Naive thymus-derived CD4-positive, alpha-beta T cell (primary cell): Measurements from ENCODE around the gene BICD2. TPM values are rescaled to one million over a fixed set of nuclear protein-coding genes. Genes with fewer than 3 reads are reported as not detected.
A peak's percentile ranks its signal among the peaks of the same experiment; 100 is the strongest.

Source experiments
- ATAC-seq: fragments of 150-1000 bp; cut with Tn5 transposase; 2 replicates; pipeline ENCODE4 v1.10.0; 2021; ENCODE audit warnings: mild to moderate bottlenecking, moderate library complexity
- CTCF ChIA-PET: fragments of 350-600 bp; sonication (Branson Sonifier 250); formaldehyde crosslinking; loops from one replicate; lab custom pipeline; 2021; ENCODE audit warnings: antibody characterized with exemption; lab: Charles Lee
- POLR2A ChIA-PET: fragments of 350-600 bp; sonication (Branson Sonifier 250); formaldehyde crosslinking; loops from one replicate; lab custom pipeline; 2021; ENCODE audit warnings: antibody characterized with exemption, inconsistent platforms; lab: Charles Lee
- DNase-seq, 9 donors: peaks; one replicate each; pipeline versions ENCODE4 v3.0.0 to v3.0.0-alpha.2; 2020 to 2022; ENCODE audit warnings: mixed read lengths in 1 of 9
- H3K27ac ChIP-seq: one replicate; pipeline ENCODE4 v1.7.0; 2013; ENCODE audit warnings: mild to moderate bottlenecking, low read depth, low read length, moderate library complexity
- H3K27me3 ChIP-seq, 2 donors: one replicate each; pipeline ENCODE4 v1.7.0; 2013; ENCODE audit warnings: low read length in 2 of 2, mild to moderate bottlenecking in 2 of 2, moderate library complexity in 2 of 2; ENCODE audit not compliant: control insufficient read depth in 2 of 2, insufficient read depth in 2 of 2
- H3K36me3 ChIP-seq, 3 experiments: 1 replicate in 2 of 3; 2 replicates in 1 of 3; pipeline ENCODE4 v1.7.0; 2013; ENCODE audit warnings: low read length in 3 of 3, mild to moderate bottlenecking in 3 of 3, moderate library complexity in 1 of 3; ENCODE audit not compliant: insufficient read depth in 3 of 3, control insufficient read depth in 2 of 3
- H3K4me1 ChIP-seq, 2 donors: one replicate each; pipeline ENCODE4 v1.7.0; 2013; ENCODE audit warnings: low read length in 2 of 2, mild to moderate bottlenecking in 2 of 2, moderate library complexity in 1 of 2; ENCODE audit not compliant: control insufficient read depth in 2 of 2, insufficient read depth in 2 of 2
- H3K4me3 ChIP-seq: 2 replicates; pipeline ENCODE4 v1.7.0; 2013; ENCODE audit warnings: mild to moderate bottlenecking, low read length
- H3K9me3 ChIP-seq, 3 experiments: 1 replicate in 2 of 3; 2 replicates in 1 of 3; pipeline ENCODE4 v1.7.0; 2013; ENCODE audit warnings: low read length in 3 of 3; ENCODE audit not compliant: control insufficient read depth in 2 of 3
- H3K27ac Mint-ChIP-seq, 9 donors: one replicate each; pipeline ENCODE4 v1.8.0; 2020 to 2022; ENCODE audit warnings: mixed read lengths in 9 of 9, mild to moderate bottlenecking in 8 of 9, moderate library complexity in 5 of 9, inconsistent platforms in 2 of 9
- H3K27me3 Mint-ChIP-seq, 5 donors: one replicate each; pipeline ENCODE4 v1.8.0; 2021 to 2022; ENCODE audit warnings: mixed read lengths in 5 of 5, mild to moderate bottlenecking in 1 of 5
- H3K36me3 Mint-ChIP-seq, 5 donors: one replicate each; pipeline ENCODE4 v1.8.0; 2020 to 2022; ENCODE audit warnings: mixed read lengths in 5 of 5, mild to moderate bottlenecking in 3 of 5, inconsistent platforms in 1 of 5
- H3K4me1 Mint-ChIP-seq, 7 donors: one replicate each; pipeline ENCODE4 v1.8.0; 2020 to 2022; ENCODE audit warnings: mixed read lengths in 7 of 7, mild to moderate bottlenecking in 3 of 7, inconsistent platforms in 1 of 7
- H3K4me3 Mint-ChIP-seq, 10 donors: one replicate each; pipeline ENCODE4 v1.8.0; 2020 to 2022; ENCODE audit warnings: mild to moderate bottlenecking in 10 of 10, mixed read lengths in 10 of 10, moderate library complexity in 6 of 10, inconsistent platforms in 2 of 10
- H3K9me3 Mint-ChIP-seq, 11 donors: one replicate each; pipeline ENCODE4 v1.8.0; 2020 to 2022; ENCODE audit warnings: mixed read lengths in 11 of 11, mild to moderate bottlenecking in 4 of 11, inconsistent platforms in 1 of 11, moderate library complexity in 1 of 11
- intact Hi-C, 2 donors: fragments of 100-400 bp; cut with micrococcal nuclease; formaldehyde crosslinking; loops; one replicate each; pipeline ENCODE4 v1.15.1; 2023
- polyA plus RNA-seq, 2 donors: library from polyadenylated mRNA; unstranded; fragments of 300-500 nt; fragmentation: Illumina TruSeq; gene quantifications; one replicate each; pipeline ENCODE4 v1.2.3, GENCODE V29; 2021
- total RNA-seq, 6 experiments: library from RNA in 5 of 6; stranded (reverse) in 5 of 6; gene quantifications; 1 replicate in 5 of 6; 2 replicates in 1 of 6; pipeline ENCODE4 v1.2.3 and lab custom pipeline; 2021 to 2026

BICD2 gene
- total and polyA plus RNA-seq, 7 experiments from 2014 or later: 7.4 to 28.8 (median 27.4) TPM

GRCh38 chr9:92740009-92740408 is 24.6 kb downstream of the BICD2 start:
- Mint-ChIP-seq H3K27me3 (no peaks in the 10 kb centered on the region), H3K9me3 (no peaks in the 10 kb centered on the region), H3K27ac (peak overlapping the region in 6 of 9 donors; percentile 1 to 86 (median 54)), H3K36me3 (peaks cover 0 to 3% (median 0%) of the 10 kb centered on the region in 5 donors), H3K4me3 (peak overlapping the region in 8 of 10 donors; percentile 1 to 67 (median 51)), H3K4me1 (peaks cover 57 to 93% (median 84%) of the 10 kb centered on the region in 7 donors)
- Histone ChIP-seq H3K27me3 (no peaks in the 10 kb centered on the region), H3K9me3 (no peaks in the 10 kb centered on the region), H3K4me3 (no peak overlapping the region), H3K36me3 (no peaks in the 10 kb centered on the region), H3K27ac (no peak overlapping the region), H3K4me1 (peaks cover 0 to 16% of the 10 kb centered on the region in 2 donors)
- ATAC-seq: peak; percentile 49
- DNase-seq: no peak
- POLR2A ChIA-PET: no interaction called here
- CTCF ChIA-PET: no interaction called here
- intact Hi-C loops: no loop called here

GRCh38 chr9:92739346-92739970 is 25.2 kb downstream of the BICD2 start:
- Histone ChIP-seq H3K4me3 (no peak overlapping the region), H3K36me3 (no peaks in the 10 kb centered on the region), H3K27ac (no peak overlapping the region), H3K4me1 (peaks cover 0 to 16% of the 10 kb centered on the region in 2 donors), H3K27me3 (no peaks in the 10 kb centered on the region), H3K9me3 (no peaks in the 10 kb centered on the region)
- DNase-seq: no peak
- peaks cover 0 to 3% (median 0%) of the 10 kb centered on the region in 5 donors for H3K36me3 Mint-ChIP-seq
- intact Hi-C loops: no loop called here
- H3K27ac Mint-ChIP-seq: peak overlapping the region in 4 of 9 donors; percentile 42 to 79 (median 54)
- H3K4me1 Mint-ChIP-seq: peaks cover 55 to 89% (median 81%) of the 10 kb centered on the region in 7 donors
- peak overlapping the region in 4 of 10 donors; percentile 46 to 67 (median 51) for H3K4me3 Mint-ChIP-seq
- H3K9me3 Mint-ChIP-seq: no peaks in the 10 kb centered on the region
- ATAC-seq: peak; percentile 18
- H3K27me3 Mint-ChIP-seq: no peaks in the 10 kb centered on the region
- CTCF ChIA-PET: no interaction called here
- POLR2A ChIA-PET: no interaction called here

DNA sequence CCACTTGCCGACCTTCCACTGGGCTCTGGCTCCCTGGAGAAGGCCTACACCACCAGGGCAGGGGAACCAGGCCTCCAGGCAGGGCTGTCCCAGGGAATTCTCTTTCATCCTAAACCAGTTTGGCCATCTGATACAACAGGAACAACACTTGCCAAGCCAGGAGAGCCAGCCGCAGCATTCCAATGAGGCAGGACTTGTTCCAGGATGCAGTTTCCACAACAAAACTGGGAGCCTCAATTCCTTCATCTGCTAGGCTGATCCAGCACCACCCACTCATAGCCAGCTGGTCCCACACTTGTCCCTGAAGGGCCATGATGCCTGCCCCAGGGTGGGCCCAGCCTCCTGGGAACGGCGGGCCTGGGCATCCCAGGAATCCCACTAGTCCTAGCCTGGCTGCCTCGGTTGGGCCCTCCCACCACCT is 26.0 kb downstream of the BICD2 start:
- no peak for ATAC-seq
- CTCF ChIA-PET: no interaction called here
- peaks cover 50 to 83% (median 74%) of the 10 kb centered on the region in 7 donors for H3K4me1 Mint-ChIP-seq

GRCh38 chr9:92737611-92738299 is 26.9 kb downstream of the BICD2 start:
- Histone ChIP-seq H3K4me3 (no peak overlapping the region), H3K27ac (no peak overlapping the region), H3K9me3 (no peaks in the 10 kb centered on the region), H3K4me1 (peaks cover 0 to 16% of the 10 kb centered on the region in 2 donors), H3K27me3 (no peaks in the 10 kb centered on the region), H3K36me3 (no peaks in the 10 kb centered on the region)
- intact Hi-C loops: no loop called here
- Mint-ChIP-seq H3K9me3 (no peaks in the 10 kb centered on the region), H3K4me1 (peaks cover 46 to 80% (median 73%) of the 10 kb centered on the region in 7 donors), H3K27ac (peak overlapping the region in 5 of 9 donors; percentile 22 to 72 (median 54)), H3K27me3 (no peaks in the 10 kb centered on the region), H3K36me3 (peaks cover 0 to 3% (median 0%) of the 10 kb centered on the region in 5 donors), H3K4me3 (peak overlapping the region in 1 of 10 donors; percentile 20)
- POLR2A ChIA-PET: no interaction called here
- CTCF ChIA-PET: interaction anchor here (0.7 to 1.0 kb wide), 2 partner anchors 24 to 850 kb away, joined by 3 read pairs; no protein-coding TSS in a partner anchor
- no peak for DNase-seq
- ATAC-seq: no peak

More for the DNA sequence above, 26.0 kb downstream of the BICD2 start:
- no peak overlapping the region for H3K4me3 ChIP-seq
- DNase-seq: no peak
- H3K36me3 Mint-ChIP-seq: peaks cover 0 to 2% (median 0%) of the 10 kb centered on the region in 5 donors
- peaks cover 0 to 16% of the 10 kb centered on the region in 2 donors for H3K4me1 ChIP-seq
- H3K27me3 ChIP-seq: no peaks in the 10 kb centered on the region
- H3K9me3 ChIP-seq: no peaks in the 10 kb centered on the region
- peak overlapping the region in 4 of 9 donors; percentile 36 to 72 (median 52) for H3K27ac Mint-ChIP-seq
- intact Hi-C loops: no loop called here
- no peak overlapping the region for H3K27ac ChIP-seq
- H3K4me3 Mint-ChIP-seq: no peak overlapping the region
- POLR2A ChIA-PET: no interaction called here
- H3K27me3 Mint-ChIP-seq: no peaks in the 10 kb centered on the region
- no peaks in the 10 kb centered on the region for H3K36me3 ChIP-seq
- H3K9me3 Mint-ChIP-seq: no peaks in the 10 kb centered on the region

GRCh38 chr9:92737216-92737606 is 27.4 kb downstream of the BICD2 start:
- CTCF ChIA-PET: interaction anchor here (0.7 to 1.0 kb wide), 2 partner anchors 24 to 850 kb away, joined by 3 read pairs; no protein-coding TSS in a partner anchor
- H3K36me3 Mint-ChIP-seq: peaks cover 0 to 4% (median 0%) of the 10 kb centered on the region in 5 donors
- no peaks in the 10 kb centered on the region for H3K9me3 Mint-ChIP-seq
- ATAC-seq: no peak
- H3K4me3 Mint-ChIP-seq: no peak overlapping the region
- Histone ChIP-seq H3K9me3 (no peaks in the 10 kb centered on the region), H3K4me1 (peaks cover 0 to 16% of the 10 kb centered on the region in 2 donors), H3K36me3 (no peaks in the 10 kb centered on the region), H3K4me3 (no peak overlapping the region), H3K27me3 (no peaks in the 10 kb centered on the region), H3K27ac (no peak overlapping the region)
- intact Hi-C loops: no loop called here
- POLR2A ChIA-PET: no interaction called here
- H3K4me1 Mint-ChIP-seq: peaks cover 43 to 80% (median 74%) of the 10 kb centered on the region in 7 donors
- no peaks in the 10 kb centered on the region for H3K27me3 Mint-ChIP-seq
- H3K27ac Mint-ChIP-seq: peak overlapping the region in 5 of 9 donors; percentile 1 to 68 (median 43)
- DNase-seq: no peak

- Mint-ChIP-seq H3K36me3 (peaks cover 0 to 5% (median 0%) of the 10 kb centered on the region in 5 donors), H3K4me1 (peaks cover 46 to 80% (median 75%) of the 10 kb centered on the region in 7 donors), H3K4me3 (no peak overlapping the region), H3K9me3 (no peaks in the 10 kb centered on the region), H3K27me3 (no peaks in the 10 kb centered on the region), H3K27ac (peak overlapping the region in 3 of 9 donors; percentile 28 to 68 (median 33))
- intact Hi-C loops: no loop called here
- H3K27ac ChIP-seq: no peak overlapping the region
- H3K36me3 ChIP-seq: no peaks in the 10 kb centered on the region
- CTCF ChIA-PET: interaction anchor here (0.7 to 1.0 kb wide), 2 partner anchors 23 to 851 kb away, joined by 3 read pairs; no protein-coding TSS in a partner anchor
- no peaks in the 10 kb centered on the region for H3K27me3 ChIP-seq
- no peak for DNase-seq
- H3K4me3 ChIP-seq: no peak overlapping the region
- POLR2A ChIA-PET: no interaction called here
- H3K4me1 ChIP-seq: peaks cover 0 to 16% of the 10 kb centered on the region in 2 donors
- no peak for ATAC-seq
- no peaks in the 10 kb centered on the region for H3K9me3 ChIP-seq
These were observed 27.9 kb downstream of the BICD2 start for GRCh38 chr9:92736563-92737215.
